ENCODE data around the gene CCDC71L.
"Not testable (repeated sequence)": the region's sequence is repeated elsewhere in the genome, so short reads cannot be mapped to it uniquely, and the experiment has no call there.

CCDC71L gene

DNA sequence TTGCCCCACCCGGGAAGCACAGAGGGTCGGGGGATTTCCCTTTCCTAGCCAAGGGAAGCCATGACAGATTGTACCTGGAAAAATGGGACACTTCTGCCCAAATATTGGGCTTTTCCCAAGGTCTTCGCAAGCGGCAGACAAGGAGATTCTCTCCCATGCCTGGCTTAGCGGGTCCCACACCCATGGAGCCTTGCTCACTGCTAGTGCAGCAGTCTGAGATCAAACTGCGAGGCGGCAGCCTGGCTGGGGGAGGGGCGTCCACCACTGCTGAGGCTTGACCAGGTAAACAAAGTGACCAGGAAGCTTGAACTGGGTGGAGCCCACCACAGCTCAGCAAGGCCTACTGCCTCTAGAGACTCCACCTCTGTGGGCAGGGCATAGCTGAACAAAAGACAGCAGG lies 11.0 kb upstream of the CCDC71L start:
- H2AFZ ChIP-seq (ENCODE audit: low read depth, low read length); H3K27me3 ChIP-seq (ENCODE audit: insufficient read depth, low read length); H3K4me1 ChIP-seq (ENCODE audit: insufficient read depth, low read length); H3K36me3 ChIP-seq (ENCODE audit: insufficient read depth, low read length); H3K4me3 ChIP-seq (ENCODE audit: low read length); H3K9me3 ChIP-seq (ENCODE audit: low read length): not testable (repeated sequence)

DNA sequence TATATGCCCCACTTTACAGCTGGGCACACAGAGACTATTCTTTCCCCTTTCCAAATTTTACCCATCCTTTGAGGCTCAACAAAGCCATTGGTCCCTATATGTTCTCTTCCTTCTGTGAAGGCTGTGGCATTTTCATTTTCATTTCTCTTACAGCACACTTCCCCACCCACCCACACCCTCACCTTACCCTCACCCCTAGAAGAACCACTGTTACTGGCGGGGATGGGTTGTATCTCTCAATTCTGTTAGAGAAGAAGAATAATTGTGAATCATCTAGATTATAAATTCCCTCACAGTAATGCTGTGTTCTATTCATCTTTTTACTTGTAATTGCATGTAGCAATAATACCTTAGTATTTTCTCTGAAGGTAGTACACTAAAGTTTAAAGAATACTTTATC lies 10.2 kb upstream of the CCDC71L start:
- H2AFZ ChIP-seq (ENCODE audit: low read depth, low read length): no peak overlapping the region

DNA sequence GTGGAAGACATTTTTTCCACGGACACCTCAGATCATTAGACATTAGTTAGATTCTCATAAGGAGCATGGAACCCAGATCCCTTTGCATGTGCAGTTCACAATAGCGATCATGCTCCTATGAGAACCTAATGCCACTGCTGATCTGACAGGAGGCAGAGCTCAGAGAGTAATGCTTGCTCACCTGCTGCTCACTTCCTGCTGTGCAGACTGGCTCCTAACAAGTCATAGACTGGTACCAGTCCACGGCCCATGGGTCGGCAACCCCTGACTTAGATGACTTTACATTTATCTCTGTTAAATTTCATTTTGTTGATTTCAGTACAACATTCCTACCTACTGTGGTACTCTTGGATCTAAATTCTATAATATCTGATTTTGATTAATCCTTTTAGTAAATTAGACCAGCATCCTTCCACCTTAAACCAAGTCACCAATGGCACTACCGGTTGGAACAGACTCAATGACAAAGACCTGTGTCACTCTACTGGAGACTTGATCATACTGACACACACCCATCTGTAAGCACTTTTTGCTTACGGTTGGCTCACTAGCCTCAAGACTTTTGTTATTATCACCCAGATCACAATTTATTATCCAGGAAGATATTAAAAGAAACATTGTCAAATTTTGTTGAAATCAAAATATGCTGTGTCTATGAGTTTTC lies 8.0 kb upstream of the CCDC71L start:
- H3K4me1 ChIP-seq (ENCODE audit: insufficient read depth, low read length): no peaks in the 10 kb centered on the region
- peaks cover 5% of the 10 kb centered on the region for H3K27me3 ChIP-seq (ENCODE audit: insufficient read depth, low read length)
- H2AFZ ChIP-seq (ENCODE audit: low read depth, low read length): no peak overlapping the region
- no peak overlapping the region for H3K4me3 ChIP-seq (ENCODE audit: low read length)
- no peaks in the 10 kb centered on the region for H3K36me3 ChIP-seq (ENCODE audit: insufficient read depth, low read length)
- H3K9me3 ChIP-seq (ENCODE audit: low read length): peaks cover 2% of the 10 kb centered on the region

More for the DNA sequence above, 10.2 kb upstream of the CCDC71L start:
- Histone ChIP-seq H3K4me1 (ENCODE audit: insufficient read depth, low read length) (no peaks in the 10 kb centered on the region), H3K27me3 (ENCODE audit: insufficient read depth, low read length) (peaks cover 3% of the 10 kb centered on the region), H3K9me3 (ENCODE audit: low read length) (peaks cover 2% of the 10 kb centered on the region), H3K4me3 (ENCODE audit: low read length) (no peak overlapping the region), H3K36me3 (ENCODE audit: insufficient read depth, low read length) (no peaks in the 10 kb centered on the region)

- Histone ChIP-seq H3K27me3 (ENCODE audit: insufficient read depth, low read length) (peaks cover 5% of the 10 kb centered on the region), H3K4me1 (ENCODE audit: insufficient read depth, low read length) (peaks cover 2% of the 10 kb centered on the region), H3K4me3 (ENCODE audit: low read length) (no peak overlapping the region), H3K36me3 (ENCODE audit: insufficient read depth, low read length) (no peaks in the 10 kb centered on the region), H2AFZ (ENCODE audit: low read depth, low read length) (no peak overlapping the region), H3K9me3 (ENCODE audit: low read length) (peaks cover 2% of the 10 kb centered on the region)
These were observed 5.4 kb upstream of the CCDC71L start for GRCh38 chr7:106666353-106666752.

DNA sequence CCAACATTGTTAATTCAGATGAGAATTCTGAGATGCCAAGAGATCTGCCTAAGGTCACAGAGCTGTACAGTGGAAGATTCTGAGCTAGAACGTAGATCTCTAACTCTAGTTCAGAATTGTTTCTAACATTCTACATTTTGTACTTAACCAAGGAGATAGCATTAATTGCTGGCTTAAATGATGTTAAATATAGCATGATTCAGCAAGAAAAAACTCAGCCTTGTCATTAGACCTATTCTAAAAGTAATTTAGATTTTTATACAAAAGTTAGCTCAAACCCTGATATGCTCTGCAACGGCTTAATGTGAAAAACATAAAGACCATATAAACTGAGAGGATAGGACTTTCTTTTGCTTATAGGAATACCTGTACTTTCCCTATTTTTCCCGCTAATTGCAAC lies 3.4 kb upstream of the CCDC71L start:
- H3K4me1 ChIP-seq (ENCODE audit: insufficient read depth, low read length): peaks cover 7% of the 10 kb centered on the region
- H3K36me3 ChIP-seq (ENCODE audit: insufficient read depth, low read length): no peaks in the 10 kb centered on the region
- H2AFZ ChIP-seq (ENCODE audit: low read depth, low read length): no peak overlapping the region
- H3K27me3 ChIP-seq (ENCODE audit: insufficient read depth, low read length): peaks cover 5% of the 10 kb centered on the region
- H3K9me3 ChIP-seq (ENCODE audit: low read length): peaks cover 2% of the 10 kb centered on the region
- H3K4me3 ChIP-seq (ENCODE audit: low read length): no peak overlapping the region

DNA sequence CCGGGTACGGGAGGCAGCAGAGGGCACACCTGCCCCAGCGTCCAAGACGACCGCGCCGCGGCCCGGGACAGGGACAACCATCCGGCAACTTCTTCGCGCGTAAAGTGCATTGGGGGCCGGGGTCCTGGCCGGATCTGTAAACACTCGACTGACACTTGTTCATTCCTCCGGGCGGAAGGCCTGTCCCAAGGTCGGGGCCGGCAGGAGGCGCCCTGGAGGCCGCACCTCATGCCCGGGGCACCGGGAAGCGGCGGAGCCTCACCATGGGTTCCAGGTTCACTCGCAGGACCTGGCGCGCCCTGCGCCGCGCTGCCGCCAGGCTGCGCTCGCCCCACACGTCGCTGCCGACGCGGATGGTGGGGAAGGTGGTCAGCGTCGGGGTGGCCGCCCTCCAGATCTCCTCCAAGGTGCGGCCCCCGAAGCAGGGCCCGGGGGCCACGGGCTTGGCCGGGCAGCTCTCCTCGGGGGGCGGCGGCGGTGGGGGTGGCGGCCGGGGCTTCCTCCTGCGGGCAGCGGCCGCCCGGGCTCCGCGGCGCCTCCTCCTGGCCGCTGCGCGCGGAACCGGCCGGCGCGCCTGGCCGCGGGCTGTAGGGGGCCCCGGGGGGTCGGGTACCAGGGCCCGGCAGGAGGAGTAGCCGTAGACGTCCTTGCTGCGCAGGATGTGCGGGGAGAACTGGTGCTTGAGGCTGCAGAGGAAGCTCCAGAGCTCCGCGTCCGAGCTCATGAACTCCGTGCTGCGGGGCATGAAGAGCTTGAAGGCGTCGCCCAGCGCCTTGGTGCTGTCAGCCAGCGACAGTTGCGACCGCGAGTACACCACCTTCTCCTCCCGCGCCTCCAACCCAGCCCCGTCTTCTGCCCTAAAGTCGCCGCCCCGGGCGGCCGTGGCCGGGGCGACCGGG lies 746 bp downstream of the CCDC71L start:
- peak overlapping the region; percentile 80 for H2AFZ ChIP-seq (ENCODE audit: low read depth, low read length)
- no peaks in the 10 kb centered on the region for H3K36me3 ChIP-seq (ENCODE audit: insufficient read depth, low read length)
- H3K27me3 ChIP-seq (ENCODE audit: insufficient read depth, low read length): peaks cover 2% of the 10 kb centered on the region
- H3K9me3 ChIP-seq (ENCODE audit: low read length): no peaks in the 10 kb centered on the region
- H3K4me3 ChIP-seq (ENCODE audit: low read length): peak overlapping the region; percentile 93
- peaks cover 18% of the 10 kb centered on the region for H3K4me1 ChIP-seq (ENCODE audit: insufficient read depth, low read length)

DNA sequence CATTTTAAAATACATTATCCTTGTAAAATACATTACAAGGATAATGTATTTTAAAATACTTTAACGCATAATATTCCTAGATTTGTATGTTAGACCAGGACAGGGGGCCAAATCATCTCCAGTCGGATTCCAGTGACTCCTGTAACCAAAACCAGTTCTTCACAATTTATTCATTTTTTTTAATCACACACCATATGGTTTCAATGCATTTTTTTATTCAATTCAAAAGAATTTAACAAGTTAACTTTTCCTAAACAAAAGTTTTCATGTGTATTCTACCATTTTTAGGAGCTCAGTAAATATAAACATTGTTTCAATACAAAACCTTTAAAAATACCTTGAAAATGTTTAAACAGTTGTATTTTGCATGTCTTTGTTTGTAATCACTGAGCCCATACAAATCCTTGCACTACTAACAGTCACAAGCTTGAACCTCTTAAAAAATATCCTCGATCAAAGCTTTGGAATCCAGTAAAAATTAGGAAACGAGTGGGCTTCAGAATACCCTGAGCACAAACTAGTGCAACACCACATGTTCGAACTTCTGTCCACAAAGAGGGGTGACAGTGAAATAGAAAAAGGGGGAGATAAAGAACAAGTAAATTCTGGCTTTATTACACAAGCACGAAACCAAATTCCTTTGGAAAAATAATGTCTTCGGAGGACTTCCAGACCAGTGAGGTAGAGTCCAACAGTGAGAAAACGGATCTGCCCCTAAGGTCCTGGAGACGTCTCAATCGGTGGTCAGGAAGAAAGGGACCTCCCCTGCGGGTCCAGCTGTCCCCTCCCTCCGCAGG lies 1.6 kb downstream of the CCDC71L start:
- Histone ChIP-seq H3K4me1 (ENCODE audit: insufficient read depth, low read length) (peaks cover 18% of the 10 kb centered on the region), H2AFZ (ENCODE audit: low read depth, low read length) (peak overlapping the region; percentile 80), H3K27me3 (ENCODE audit: insufficient read depth, low read length) (no peaks in the 10 kb centered on the region), H3K36me3 (ENCODE audit: insufficient read depth, low read length) (no peaks in the 10 kb centered on the region), H3K9me3 (ENCODE audit: low read length) (no peaks in the 10 kb centered on the region), H3K4me3 (ENCODE audit: low read length) (peak overlapping the region; percentile 93)

- Histone ChIP-seq H2AFZ (ENCODE audit: low read depth, low read length) (no peak overlapping the region), H3K36me3 (ENCODE audit: insufficient read depth, low read length) (no peaks in the 10 kb centered on the region), H3K27me3 (ENCODE audit: insufficient read depth, low read length) (no peaks in the 10 kb centered on the region), H3K4me3 (ENCODE audit: low read length) (peak overlapping the region; percentile 93), H3K9me3 (ENCODE audit: low read length) (no peaks in the 10 kb centered on the region), H3K4me1 (ENCODE audit: insufficient read depth, low read length) (peaks cover 18% of the 10 kb centered on the region)
These were observed 2.4 kb downstream of the CCDC71L start for GRCh38 chr7:106658316-106659165.

DNA sequence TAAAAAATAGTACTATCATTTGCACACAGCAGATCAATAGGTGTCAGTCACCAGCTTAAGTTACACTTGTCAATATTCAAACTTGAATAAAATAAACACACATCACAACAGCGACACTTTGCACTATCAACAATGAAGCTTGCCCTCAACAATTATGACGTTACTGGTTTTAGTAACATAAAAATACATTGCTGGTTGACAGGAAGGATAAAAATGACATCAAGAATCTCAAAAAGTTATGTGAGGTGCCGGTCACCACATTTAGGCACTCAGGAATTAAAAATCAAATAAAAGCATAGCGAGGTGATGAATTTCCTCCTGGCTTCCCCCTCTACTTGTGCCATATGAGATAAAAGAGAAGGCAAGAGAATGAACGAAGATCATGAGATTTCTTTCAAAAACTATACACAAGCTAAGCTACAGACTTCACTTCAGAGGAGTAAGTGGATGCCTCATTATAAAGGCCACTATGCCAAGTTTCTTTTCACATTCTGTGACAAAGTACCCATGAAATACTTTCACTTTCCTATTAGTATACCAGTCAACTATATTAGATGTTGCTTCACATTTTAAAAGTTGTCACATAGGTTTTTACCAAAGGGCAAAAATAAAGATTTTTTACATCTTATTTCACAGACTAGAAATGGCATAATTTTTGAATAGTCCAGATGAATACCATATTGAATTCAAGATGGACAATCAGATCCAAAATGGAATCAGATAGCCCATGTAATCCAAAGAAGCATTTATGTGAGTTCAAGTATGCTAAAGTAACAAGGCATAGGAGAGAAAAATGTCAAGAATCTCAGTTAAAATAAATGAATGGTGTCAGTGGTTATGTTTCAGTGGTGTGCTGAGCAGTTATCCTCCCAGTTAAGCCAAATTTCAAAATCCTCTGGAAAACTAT lies 3.6 kb downstream of the CCDC71L start:
- peaks cover 18% of the 10 kb centered on the region for H3K4me1 ChIP-seq (ENCODE audit: insufficient read depth, low read length)
- no peaks in the 10 kb centered on the region for H3K27me3 ChIP-seq (ENCODE audit: insufficient read depth, low read length)
- H2AFZ ChIP-seq (ENCODE audit: low read depth, low read length): no peak overlapping the region
- H3K4me3 ChIP-seq (ENCODE audit: low read length): no peak overlapping the region
- H3K9me3 ChIP-seq (ENCODE audit: low read length): no peaks in the 10 kb centered on the region
- H3K36me3 ChIP-seq (ENCODE audit: insufficient read depth, low read length): no peaks in the 10 kb centered on the region

GRCh38 chr7:106655703-106656498 lies 5.1 kb downstream of the CCDC71L start:
- no peaks in the 10 kb centered on the region for H3K9me3 ChIP-seq (ENCODE audit: low read length)
- no peaks in the 10 kb centered on the region for H3K36me3 ChIP-seq (ENCODE audit: insufficient read depth, low read length)
- H3K4me3 ChIP-seq (ENCODE audit: low read length): no peak overlapping the region
- H3K27me3 ChIP-seq (ENCODE audit: insufficient read depth, low read length): no peaks in the 10 kb centered on the region
- peaks cover 15% of the 10 kb centered on the region for H3K4me1 ChIP-seq (ENCODE audit: insufficient read depth, low read length)
- no peak overlapping the region for H2AFZ ChIP-seq (ENCODE audit: low read depth, low read length)

- H3K9me3 ChIP-seq (ENCODE audit: low read length): no peaks in the 10 kb centered on the region
These were observed 7.5 kb downstream of the CCDC71L start for GRCh38 chr7:106653488-106653887.

More at GRCh38 chr7:106653488-106653887, 7.5 kb downstream of the CCDC71L start:
- no peaks in the 10 kb centered on the region for H3K27me3 ChIP-seq (ENCODE audit: insufficient read depth, low read length)
- peaks cover 2% of the 10 kb centered on the region for H3K4me1 ChIP-seq (ENCODE audit: insufficient read depth, low read length)
- H3K4me3 ChIP-seq (ENCODE audit: low read length): no peak overlapping the region
- no peak overlapping the region for H2AFZ ChIP-seq (ENCODE audit: low read depth, low read length)
- no peaks in the 10 kb centered on the region for H3K36me3 ChIP-seq (ENCODE audit: insufficient read depth, low read length)
